Measurements from ENCODE around the gene NPAS2. TPM values are rescaled to one million over a fixed set of nuclear protein-coding genes. Genes with fewer than 3 reads are reported as not detected.

NPAS2 gene
- total and polyA plus RNA-seq, 2 donors (not counting 3 experiments of a cell fraction or from before 2014, with no cell fraction given), result 29.0 to 53.9 TPM

GRCh38 chr2:100802066-100802465 lies 17.9 kb upstream of the NPAS2 start:
- no peaks in the 10 kb centered on the region for H3K9me1 ChIP-seq (replicated peaks; ENCODE audit: control insufficient read depth, extremely low read depth, insufficient read depth, low read length)
- H2AFZ ChIP-seq (ENCODE audit: low read depth, low read length), result no peak overlapping the region
- no peaks in the 10 kb centered on the region for H3K79me2 ChIP-seq (ENCODE audit: control insufficient read depth, insufficient read depth, low read length)
- H3K27ac ChIP-seq (ENCODE audit: insufficient read depth, low read depth, low read length), result no peak overlapping the region
- ChIA-PET CTCF (interaction anchor here (0.8 kb wide), 1 partner anchor 17 kb away, joined by 3 read pairs; no protein-coding TSS in a partner anchor), POLR2A (no interaction called here)
- H3K4me1 ChIP-seq (ENCODE audit: control insufficient read depth, extremely low read depth, insufficient read depth, low read length), result no peaks in the 10 kb centered on the region
- TF ChIP-seq POLR2A (IDR thresholded peaks at IDR 0.05; ENCODE audit: low read depth, low read length) (no peak), MAX (IDR thresholded peaks at IDR 0.05; ENCODE audit: insufficient read depth, insufficient read length) (no peak), GATA2 (IDR thresholded peaks at IDR 0.05; ENCODE audit: insufficient read depth, insufficient read length, low read depth, low read length) (no peak), POLR2AphosphoS5 (IDR thresholded peaks at IDR 0.05; ENCODE audit: insufficient read depth, low read depth, low read length) (no peak), JUN (IDR thresholded peaks at IDR 0.05; ENCODE audit: borderline replicate concordance, insufficient read depth, insufficient read length, low read depth) (no peak), FOS (IDR thresholded peaks at IDR 0.05; ENCODE audit: borderline replicate concordance, insufficient read depth, low read length) (no peak), MYC (IDR thresholded peaks at IDR 0.05; ENCODE audit: low read depth, low read length) (no peak), CTCF (IDR thresholded peaks at IDR 0.05; ENCODE audit: extremely low read depth in 1 of 2, insufficient read depth in 1 of 2, low read depth in 1 of 2, low read length in 2 of 2) (no peak), EZH2 (IDR thresholded peaks at IDR 0.05; ENCODE audit: borderline replicate concordance, low read depth, low read length, severe bottlenecking) (no peak)
- intact Hi-C loops (cut with micrococcal nuclease), result no loop called here
- H4K20me1 ChIP-seq (replicated peaks; ENCODE audit: control insufficient read depth, extremely low read depth, insufficient read depth, low read length), result no peaks in the 10 kb centered on the region
- no peaks in the 10 kb centered on the region for H3K27me3 ChIP-seq (ENCODE audit: control insufficient read depth in 2 of 2, insufficient read depth in 2 of 2, low read length in 2 of 2)
- BruUV-seq (replicated peaks), result no TSS peak
- no peak overlapping the region for H3K4me3 ChIP-seq (replicated peaks in 1 of 3; ENCODE audit: insufficient read depth in 1 of 3, low read depth in 1 of 3, low read length in 3 of 3)
- H3K9ac ChIP-seq (replicated peaks; ENCODE audit: extremely low read depth, insufficient read depth, low read length), result no peak overlapping the region
- no peak for DNase-seq (ENCODE audit: low read depth, low spot score)
- FAIRE-seq, result no peak
- H3K36me3 ChIP-seq (ENCODE audit: control insufficient read depth in 2 of 2, extremely low read depth in 1 of 2, insufficient read depth in 2 of 2, low read length in 2 of 2), result no peaks in the 10 kb centered on the region
- no peaks in the 10 kb centered on the region for H3K9me3 ChIP-seq (replicated peaks; ENCODE audit: control insufficient read depth, insufficient read depth, low read length)
- dilution Hi-C loops (cut with MboI; ENCODE audit: extremely low pct_ligation_motif_present, low sequenced_read_pairs), result no loop called here
- H3K4me2 ChIP-seq (ENCODE audit: insufficient read depth, low read length), result no peak overlapping the region
